ENCODE data around the gene GUCY1A1.

The GUCY1A1 gene

GRCh38 chr4:155694100-155694785 is 27.6 kb downstream of the GUCY1A1 start:
- peaks cover 3% of the 10 kb centered on the region for H3K9me3 Mint-ChIP-seq (ENCODE audit: low read depth)
- no peak overlapping the region for H3K4me3 Mint-ChIP-seq
- H3K27me3 Mint-ChIP-seq = peaks cover 5% of the 10 kb centered on the region
- no peaks in the 10 kb centered on the region for H3K36me3 Mint-ChIP-seq
- H3K27ac Mint-ChIP-seq = no peak overlapping the region
- H3K4me1 Mint-ChIP-seq (ENCODE audit: low read depth) = no peaks in the 10 kb centered on the region

GRCh38 chr4:155696226-155696625 is 29.6 kb downstream of the GUCY1A1 start:
- H3K27me3 Mint-ChIP-seq = peaks cover 6% of the 10 kb centered on the region
- H3K4me1 Mint-ChIP-seq (ENCODE audit: low read depth) = no peaks in the 10 kb centered on the region
- H3K36me3 Mint-ChIP-seq = no peaks in the 10 kb centered on the region
- H3K27ac Mint-ChIP-seq = no peak overlapping the region
- no peak overlapping the region for H3K4me3 Mint-ChIP-seq
- H3K9me3 Mint-ChIP-seq (ENCODE audit: low read depth) = peaks cover 3% of the 10 kb centered on the region

GRCh38 chr4:155696726-155697125 is 30.1 kb downstream of the GUCY1A1 start:
- H3K4me1 Mint-ChIP-seq (ENCODE audit: low read depth) = no peaks in the 10 kb centered on the region
- H3K27ac Mint-ChIP-seq = no peak overlapping the region
- H3K36me3 Mint-ChIP-seq = no peaks in the 10 kb centered on the region
- H3K27me3 Mint-ChIP-seq = peaks cover 7% of the 10 kb centered on the region
- H3K9me3 Mint-ChIP-seq (ENCODE audit: low read depth) = peaks cover 3% of the 10 kb centered on the region
- H3K4me3 Mint-ChIP-seq = no peak overlapping the region

GRCh38 chr4:155701827-155702226 is 35.2 kb downstream of the GUCY1A1 start:
- H3K4me1 Mint-ChIP-seq (ENCODE audit: low read depth) = no peaks in the 10 kb centered on the region
- H3K4me3 Mint-ChIP-seq = no peak overlapping the region
- H3K27me3 Mint-ChIP-seq = peaks cover 7% of the 10 kb centered on the region
- H3K27ac Mint-ChIP-seq = no peak overlapping the region
- H3K9me3 Mint-ChIP-seq (ENCODE audit: low read depth) = peaks cover 3% of the 10 kb centered on the region
- H3K36me3 Mint-ChIP-seq = no peaks in the 10 kb centered on the region

- no peak overlapping the region for H3K27ac Mint-ChIP-seq
- no peaks in the 10 kb centered on the region for H3K36me3 Mint-ChIP-seq
- H3K4me3 Mint-ChIP-seq = no peak overlapping the region
- no peaks in the 10 kb centered on the region for H3K4me1 Mint-ChIP-seq (ENCODE audit: low read depth)
- H3K27me3 Mint-ChIP-seq = peaks cover 7% of the 10 kb centered on the region
- peaks cover 1% of the 10 kb centered on the region for H3K9me3 Mint-ChIP-seq (ENCODE audit: low read depth)
Measured at GRCh38 chr4:155703486-155704247, 37.0 kb downstream of the GUCY1A1 start.

- no peaks in the 10 kb centered on the region for H3K4me1 Mint-ChIP-seq (ENCODE audit: low read depth)
- no peaks in the 10 kb centered on the region for H3K36me3 Mint-ChIP-seq
- H3K9me3 Mint-ChIP-seq (ENCODE audit: low read depth) = no peaks in the 10 kb centered on the region
- peaks cover 8% of the 10 kb centered on the region for H3K27me3 Mint-ChIP-seq
- no peak overlapping the region for H3K27ac Mint-ChIP-seq
- no peak overlapping the region for H3K4me3 Mint-ChIP-seq
Measured at GRCh38 chr4:155704841-155705404, 38.3 kb downstream of the GUCY1A1 start.

GRCh38 chr4:155705664-155706063 is 39.0 kb downstream of the GUCY1A1 start:
- Mint-ChIP-seq H3K9me3 (ENCODE audit: low read depth) (no peaks in the 10 kb centered on the region), H3K36me3 (no peaks in the 10 kb centered on the region), H3K27ac (no peak overlapping the region), H3K27me3 (peaks cover 10% of the 10 kb centered on the region), H3K4me1 (ENCODE audit: low read depth) (no peaks in the 10 kb centered on the region), H3K4me3 (no peak overlapping the region)

- peaks cover 9% of the 10 kb centered on the region for H3K27me3 Mint-ChIP-seq
- H3K4me3 Mint-ChIP-seq = no peak overlapping the region
- no peaks in the 10 kb centered on the region for H3K36me3 Mint-ChIP-seq
- no peaks in the 10 kb centered on the region for H3K9me3 Mint-ChIP-seq (ENCODE audit: low read depth)
- H3K27ac Mint-ChIP-seq = no peak overlapping the region
- H3K4me1 Mint-ChIP-seq (ENCODE audit: low read depth) = no peaks in the 10 kb centered on the region
Measured at GRCh38 chr4:155706147-155706546, 39.5 kb downstream of the GUCY1A1 start.

GRCh38 chr4:155707251-155707650 is 40.6 kb downstream of the GUCY1A1 start:
- Mint-ChIP-seq H3K4me1 (ENCODE audit: low read depth) (no peaks in the 10 kb centered on the region), H3K27me3 (peaks cover 7% of the 10 kb centered on the region), H3K27ac (no peak overlapping the region), H3K4me3 (no peak overlapping the region), H3K9me3 (ENCODE audit: low read depth) (no peaks in the 10 kb centered on the region), H3K36me3 (no peaks in the 10 kb centered on the region)

GRCh38 chr4:155708782-155709181 is 42.1 kb downstream of the GUCY1A1 start:
- no peaks in the 10 kb centered on the region for H3K36me3 Mint-ChIP-seq

GRCh38 chr4:155709918-155710317 is 43.3 kb downstream of the GUCY1A1 start:
- H3K36me3 Mint-ChIP-seq = no peaks in the 10 kb centered on the region
- no peak overlapping the region for H3K27ac Mint-ChIP-seq
- H3K4me3 Mint-ChIP-seq = no peak overlapping the region
- H3K4me1 Mint-ChIP-seq (ENCODE audit: low read depth) = no peaks in the 10 kb centered on the region
- no peaks in the 10 kb centered on the region for H3K9me3 Mint-ChIP-seq (ENCODE audit: low read depth)
- H3K27me3 Mint-ChIP-seq = peaks cover 7% of the 10 kb centered on the region

More at GRCh38 chr4:155708782-155709181, 42.1 kb downstream of the GUCY1A1 start:
- Mint-ChIP-seq H3K27ac (no peak overlapping the region), H3K27me3 (peaks cover 7% of the 10 kb centered on the region), H3K4me3 (no peak overlapping the region), H3K4me1 (ENCODE audit: low read depth) (no peaks in the 10 kb centered on the region), H3K9me3 (ENCODE audit: low read depth) (no peaks in the 10 kb centered on the region)

- H3K4me1 Mint-ChIP-seq (ENCODE audit: low read depth) = no peaks in the 10 kb centered on the region
- no peak overlapping the region for H3K4me3 Mint-ChIP-seq
- no peaks in the 10 kb centered on the region for H3K9me3 Mint-ChIP-seq (ENCODE audit: low read depth)
- no peak overlapping the region for H3K27ac Mint-ChIP-seq
- H3K36me3 Mint-ChIP-seq = no peaks in the 10 kb centered on the region
- peaks cover 5% of the 10 kb centered on the region for H3K27me3 Mint-ChIP-seq
Measured at GRCh38 chr4:155711556-155711955, 44.9 kb downstream of the GUCY1A1 start.

GRCh38 chr4:155712846-155713245 is 46.2 kb downstream of the GUCY1A1 start:
- Mint-ChIP-seq H3K4me3 (no peak overlapping the region), H3K36me3 (no peaks in the 10 kb centered on the region), H3K4me1 (ENCODE audit: low read depth) (no peaks in the 10 kb centered on the region), H3K27me3 (peaks cover 3% of the 10 kb centered on the region), H3K27ac (no peak overlapping the region), H3K9me3 (ENCODE audit: low read depth) (no peaks in the 10 kb centered on the region)

GRCh38 chr4:155713911-155714310 is 47.3 kb downstream of the GUCY1A1 start:
- Mint-ChIP-seq H3K27ac (no peak overlapping the region), H3K4me3 (no peak overlapping the region)

GRCh38 chr4:155722336-155722735 is 55.7 kb downstream of the GUCY1A1 start:
- H3K36me3 Mint-ChIP-seq = no peaks in the 10 kb centered on the region
- H3K27ac Mint-ChIP-seq = no peak overlapping the region
- H3K27me3 Mint-ChIP-seq = no peaks in the 10 kb centered on the region
- no peaks in the 10 kb centered on the region for H3K4me1 Mint-ChIP-seq (ENCODE audit: low read depth)
- H3K4me3 Mint-ChIP-seq = no peak overlapping the region
- H3K9me3 Mint-ChIP-seq (ENCODE audit: low read depth) = no peaks in the 10 kb centered on the region

More at GRCh38 chr4:155713911-155714310, 47.3 kb downstream of the GUCY1A1 start:
- no peaks in the 10 kb centered on the region for H3K4me1 Mint-ChIP-seq (ENCODE audit: low read depth)
- no peaks in the 10 kb centered on the region for H3K9me3 Mint-ChIP-seq (ENCODE audit: low read depth)
- H3K36me3 Mint-ChIP-seq = no peaks in the 10 kb centered on the region
- peaks cover 3% of the 10 kb centered on the region for H3K27me3 Mint-ChIP-seq

Data from activated naive CD8-positive, alpha-beta T cell (primary cell).